Liver (tissue), 9 donors: ENCODE data around the gene MCM9. TPM values are rescaled to one million over a fixed set of nuclear protein-coding genes. Genes with fewer than 3 reads are reported as not detected.

ENCODE experiments used
- DNase-seq: peaks from one replicate; pipeline ENCODE4 v3.0.0-alpha.2; 2017; ENCODE audit warnings: low spot score
- H3K27ac ChIP-seq, 2 donors: one replicate each; pipeline ENCODE4 v1.7.0; 2013; ENCODE audit warnings: inconsistent platforms in 2 of 2, low read length in 2 of 2, control low read depth in 1 of 2, low read depth in 1 of 2, mild to moderate bottlenecking in 1 of 2
- H3K27me3 ChIP-seq, 4 donors: one replicate each; pipeline versions ENCODE4 v1.6.1 to v1.7.0; 2013; ENCODE audit warnings: low read length in 3 of 4, inconsistent platforms in 1 of 4, mild to moderate bottlenecking in 1 of 4, moderate library complexity in 1 of 4; ENCODE audit not compliant: control insufficient read depth in 4 of 4, insufficient read depth in 4 of 4
- H3K36me3 ChIP-seq, 4 donors: one replicate each; pipeline versions ENCODE4 v1.6.1 to v1.7.0; 2013; ENCODE audit warnings: low read length in 3 of 4, mild to moderate bottlenecking in 3 of 4, low read depth in 1 of 4, moderate library complexity in 1 of 4; ENCODE audit not compliant: control insufficient read depth in 4 of 4, insufficient read depth in 3 of 4
- H3K4me1 ChIP-seq, 4 donors: one replicate each; pipeline versions ENCODE4 v1.6.1 to v1.7.0; 2013; ENCODE audit warnings: low read length in 3 of 4, mild to moderate bottlenecking in 3 of 4, moderate library complexity in 1 of 4; ENCODE audit not compliant: control insufficient read depth in 4 of 4, insufficient read depth in 4 of 4
- H3K4me3 ChIP-seq, 3 donors: one replicate each; pipeline versions ENCODE4 v1.6.1 to v1.7.0; 2013; ENCODE audit warnings: low read length in 3 of 3, control low read depth in 1 of 3, low read depth in 1 of 3, mild to moderate bottlenecking in 1 of 3
- H3K9ac ChIP-seq, 2 donors: one replicate each; pipeline ENCODE4 v1.7.0; 2013; ENCODE audit warnings: low read length in 2 of 2, mild to moderate bottlenecking in 2 of 2, moderate library complexity in 2 of 2, control low read depth in 1 of 2, low read depth in 1 of 2
- H3K9me3 ChIP-seq, 4 donors: one replicate each; pipeline versions ENCODE4 v1.6.1 to v1.7.0; 2013; ENCODE audit warnings: low read length in 3 of 4; ENCODE audit not compliant: control insufficient read depth in 4 of 4
- ATF3 ChIP-seq: IDR thresholded peaks from 2 replicates; pipeline ENCODE4 v1.6.1; 2016; ENCODE audit warnings: antibody characterized with exemption
- CTCF ChIP-seq: fragments of 150-350 bp; IDR thresholded peaks from 2 replicates; pipeline ENCODE4 v1.5.1; 2017; ENCODE audit warnings: improper control_type of control experiment, low read depth, low read length; ENCODE audit not compliant: missing input control
- EGR1 ChIP-seq, 2 donors: IDR thresholded peaks; 2 replicates each; pipeline ENCODE4 v1.6.1; 2016 to 2018; ENCODE audit warnings: antibody characterized with exemption in 2 of 2, low read depth in 2 of 2
- FOXA1 ChIP-seq: IDR thresholded peaks from 2 replicates; pipeline ENCODE4 v1.6.1; 2016; ENCODE audit warnings: antibody characterized with exemption
- FOXA2 ChIP-seq: IDR thresholded peaks from 2 replicates; pipeline ENCODE4 v1.6.1; 2016; ENCODE audit warnings: antibody characterized with exemption
- GABPA ChIP-seq, 2 donors: IDR thresholded peaks in 1 of 2; conservative IDR thresholded peaks in 1 of 2; 2 replicates each; pipeline ENCODE4 v1.6.1; 2016; ENCODE audit warnings: antibody characterized with exemption in 2 of 2, mild to moderate bottlenecking in 1 of 2, moderate library complexity in 1 of 2
- HNF4G ChIP-seq: IDR thresholded peaks from 2 replicates; pipeline ENCODE4 v1.6.1; 2016; ENCODE audit warnings: antibody characterized with exemption
- JUND ChIP-seq, 2 donors: IDR thresholded peaks; 2 replicates each; pipeline ENCODE4 v1.6.1; 2016; ENCODE audit warnings: antibody characterized with exemption in 2 of 2
- MAX ChIP-seq: IDR thresholded peaks from 2 replicates; pipeline ENCODE4 v1.6.1; 2016; ENCODE audit warnings: antibody characterized with exemption
- NR2F2 ChIP-seq: IDR thresholded peaks from 2 replicates; pipeline ENCODE4 v1.6.1; 2016; ENCODE audit warnings: antibody characterized with exemption
- RAD21 ChIP-seq, 2 donors: IDR thresholded peaks; 2 replicates each; pipeline ENCODE4 v1.6.1; 2016; ENCODE audit warnings: antibody characterized with exemption in 2 of 2, mild to moderate bottlenecking in 2 of 2
- REST ChIP-seq: IDR thresholded peaks from 2 replicates; pipeline ENCODE4 v1.6.1; 2016; ENCODE audit warnings: antibody characterized with exemption, mild to moderate bottlenecking
- RXRA ChIP-seq, 2 donors: IDR thresholded peaks; 2 replicates each; pipeline ENCODE4 v1.6.1; 2017 to 2018; ENCODE audit warnings: antibody characterized with exemption in 2 of 2, mild to moderate bottlenecking in 1 of 2
- SP1 ChIP-seq: IDR thresholded peaks from 2 replicates; pipeline ENCODE4 v1.6.1; 2018; ENCODE audit warnings: antibody characterized with exemption, mild to moderate bottlenecking
- TAF1 ChIP-seq: conservative IDR thresholded peaks from 2 replicates; pipeline ENCODE4 v1.6.1; 2016; ENCODE audit warnings: antibody characterized with exemption, mild to moderate bottlenecking
- YY1 ChIP-seq: IDR thresholded peaks from 2 replicates; pipeline ENCODE4 v1.6.1; 2016; ENCODE audit warnings: antibody characterized with exemption, mild to moderate bottlenecking
- WGBS: extraction: QIAGEN DNeasy Blood & Tissue Kit; methylation state at CpG from one replicate; pipeline ENCODE4 v1.1.7; 2013; 5-methylcytosine and 5-hydroxymethylcytosine counted together
- polyA plus RNA-seq, 2 donors: library from polyadenylated mRNA; stranded (reverse) in 1 of 2; unstranded in 1 of 2; fragments of 200-250 nt in 1 of 2; fragments of >200 nt in 1 of 2; fragmentation: Nextera tagmentation in 1 of 2; extraction: Ambion mirVana in 1 of 2; gene quantifications; one replicate each; pipeline versions ENCODE4 v1.2.1 to v1.2.3, GENCODE V29; 2013 to 2015
- total RNA-seq, 2 donors: library from RNA; depleted of rRNA; stranded (reverse); fragments of >200 nt; gene quantifications; one replicate each; pipeline ENCODE4 v1.2.3, GENCODE V29; 2014
- TF ChIP-seq, protein P1 (sequence below): IDR thresholded peaks from 2 replicates; pipeline ENCODE4 v1.6.1; 2016; ENCODE audit warnings: antibody characterized with exemption
- donor health status: healthy.
- donor health status: healthy.
- donor health status: healthy.
- donor health status: healthy.
- donor health status: healthy.

MCM9 gene
- total and polyA plus RNA-seq, 4 donors: 3.6 to 17.4 (median 8.7) TPM

- H3K9me3 ChIP-seq: no peaks in the 10 kb centered on the region
- TF ChIP-seq REST (no peak), RAD21 (IDR thresholded peaks at IDR 0.05) (no peak), YY1 (no peak), NR2F2 (no peak), ATF3 (no peak), HNF4G (no peak), MAX (no peak), CTCF (no peak), TAF1 (no peak)
Observed at GRCh38 chr6:118860363-118860762, 74.6 kb downstream of the MCM9 start.

DNA sequence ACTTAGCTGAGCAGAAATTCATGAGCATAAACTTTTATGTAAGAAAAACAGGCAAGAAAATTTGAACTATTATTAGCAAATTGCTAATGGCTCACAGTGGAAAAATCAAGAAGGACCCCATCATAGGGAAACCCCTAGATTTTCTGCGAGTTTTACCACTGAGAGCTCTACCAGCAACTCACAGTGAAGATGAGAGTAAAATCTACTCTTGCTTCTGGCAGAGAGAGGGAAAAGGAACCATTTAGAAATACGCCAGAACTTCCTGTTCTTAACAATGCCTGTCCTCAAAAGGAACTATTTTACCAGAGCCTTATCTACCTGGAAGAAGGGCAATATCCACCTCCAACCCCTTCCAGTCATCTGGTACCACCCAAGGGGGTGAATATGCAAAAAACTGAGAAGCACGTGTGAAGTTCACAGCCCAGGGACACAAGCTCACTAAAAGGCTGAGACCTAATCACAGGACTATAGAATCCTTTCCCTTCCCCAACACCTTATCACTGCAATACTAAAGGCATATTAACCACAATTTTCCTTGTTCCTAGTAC is 75.4 kb downstream of the MCM9 start:
- H3K4me1 ChIP-seq: no peaks in the 10 kb centered on the region
- TF ChIP-seq TAF1 (no peak), GABPA (IDR thresholded peaks at IDR 0.05 in 1 of 2, conservative IDR thresholded peaks at IDR 0.05 in 1 of 2) (no peak), HNF4G (no peak), FOXA2 (no peak), RXRA (IDR thresholded peaks at IDR 0.05) (no peak), YY1 (no peak), MAX (no peak), CTCF (no peak), EGR1 (IDR thresholded peaks at IDR 0.05; ENCODE audit: low read depth in 2 of 2) (no peak), JUND (IDR thresholded peaks at IDR 0.05) (no peak), RAD21 (IDR thresholded peaks at IDR 0.05) (no peak), FOXA1 (no peak), SP1 (no peak), NR2F2 (no peak), REST (no peak)
- TF ChIP-seq, protein P1, sequence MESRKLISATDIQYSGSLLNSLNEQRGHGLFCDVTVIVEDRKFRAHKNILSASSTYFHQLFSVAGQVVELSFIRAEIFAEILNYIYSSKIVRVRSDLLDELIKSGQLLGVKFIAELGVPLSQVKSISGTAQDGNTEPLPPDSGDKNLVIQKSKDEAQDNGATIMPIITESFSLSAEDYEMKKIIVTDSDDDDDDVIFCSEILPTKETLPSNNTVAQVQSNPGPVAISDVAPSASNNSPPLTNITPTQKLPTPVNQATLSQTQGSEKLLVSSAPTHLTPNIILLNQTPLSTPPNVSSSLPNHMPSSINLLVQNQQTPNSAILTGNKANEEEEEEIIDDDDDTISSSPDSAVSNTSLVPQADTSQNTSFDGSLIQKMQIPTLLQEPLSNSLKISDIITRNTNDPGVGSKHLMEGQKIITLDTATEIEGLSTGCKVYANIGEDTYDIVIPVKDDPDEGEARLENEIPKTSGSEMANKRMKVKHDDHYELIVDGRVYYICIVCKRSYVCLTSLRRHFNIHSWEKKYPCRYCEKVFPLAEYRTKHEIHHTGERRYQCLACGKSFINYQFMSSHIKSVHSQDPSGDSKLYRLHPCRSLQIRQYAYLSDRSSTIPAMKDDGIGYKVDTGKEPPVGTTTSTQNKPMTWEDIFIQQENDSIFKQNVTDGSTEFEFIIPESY: no peak
- WGBS: 82% methylated on average over 3 of the region's 3 CpGs
- no peak overlapping the region for H3K27ac ChIP-seq
- no peak overlapping the region for H3K4me3 ChIP-seq
- no peak for DNase-seq
- H3K9me3 ChIP-seq: no peaks in the 10 kb centered on the region
- H3K27me3 ChIP-seq: no peaks in the 10 kb centered on the region
- H3K9ac ChIP-seq: no peak overlapping the region
- peaks cover 0 to 3% (median 0%) of the 10 kb centered on the region in 4 donors for H3K36me3 ChIP-seq

More at GRCh38 chr6:118860363-118860762, 74.6 kb downstream of the MCM9 start:
- H3K4me3 ChIP-seq: no peak overlapping the region
- 100% methylated on average over 1 of the region's 1 CpG for WGBS
- H3K27me3 ChIP-seq: no peaks in the 10 kb centered on the region
- H3K27ac ChIP-seq: no peak overlapping the region
- H3K9ac ChIP-seq: no peak overlapping the region
- peaks cover 0 to 3% (median 0%) of the 10 kb centered on the region in 4 donors for H3K36me3 ChIP-seq
- no peaks in the 10 kb centered on the region for H3K4me1 ChIP-seq
- no peak for DNase-seq
